GM23338 (cell line): ENCODE measurements around the gene REXO5. TPM values are rescaled to one million over a fixed set of nuclear protein-coding genes. Genes with fewer than 3 reads are reported as not detected.

Experiments
- ATAC-seq: fragments of 200-7000 bp; cut with Tn5 transposase; 3 replicates; pipeline ENCODE4 v1.9.1; 2020
- DNase-seq: peaks from one replicate; pipeline ENCODE4 v3.0.0-alpha.2; 2015; ENCODE audit warnings: low spot score
- H2AFZ ChIP-seq: fragments of 200-600 bp; sonication (generic); 2 replicates; pipeline ENCODE4 v1.8.0; 2016; ENCODE audit warnings: antibody characterized with exemption, mild to moderate bottlenecking, moderate library complexity
- H3F3A ChIP-seq: fragments of 200-600 bp; sonication (generic); replicated peaks from 2 replicates; pipeline ENCODE4 v1.8.0; 2017; ENCODE audit warnings: antibody characterized with exemption, mixed run types, low read depth
- H3K27ac ChIP-seq: fragments of 200-600 bp; sonication (generic); 2 replicates; pipeline ENCODE4 v1.6.1; 2016; ENCODE audit warnings: low read depth
- H3K27me3 ChIP-seq: fragments of 200-600 bp; sonication (generic); 2 replicates; pipeline ENCODE4 v1.8.0; 2016; ENCODE audit warnings: mild to moderate bottlenecking, mixed run types, moderate library complexity; ENCODE audit not compliant: insufficient read depth
- H3K36me3 ChIP-seq: fragments of 200-600 bp; sonication (generic); 2 replicates; pipeline ENCODE4 v1.8.0; 2016; ENCODE audit warnings: mild to moderate bottlenecking; ENCODE audit not compliant: insufficient read depth
- H3K4me1 ChIP-seq: fragments of 200-600 bp; sonication (generic); 2 replicates; pipeline ENCODE4 v1.8.0; 2016; ENCODE audit warnings: mild to moderate bottlenecking, moderate library complexity; ENCODE audit not compliant: insufficient read depth
- H3K4me2 ChIP-seq: fragments of 200-600 bp; sonication (generic); 2 replicates; pipeline ENCODE4 v1.7.1; 2017; ENCODE audit warnings: mixed run types
- H3K4me3 ChIP-seq: fragments of 200-600 bp; sonication (generic); 2 replicates; pipeline ENCODE4 v1.6.1; 2016; ENCODE audit warnings: mixed run types
- H3K79me2 ChIP-seq: fragments of 200-600 bp; sonication (generic); replicated peaks from 2 replicates; pipeline ENCODE4 v1.8.0; 2017; ENCODE audit warnings: mild to moderate bottlenecking; ENCODE audit not compliant: insufficient read depth
- H3K9me2 ChIP-seq: fragments of 200-600 bp; sonication (generic); 2 replicates; pipeline ENCODE4 v1.8.0; 2017; ENCODE audit not compliant: insufficient read depth
- H4K20me1 ChIP-seq: fragments of 200-600 bp; sonication (generic); replicated peaks from 2 replicates; pipeline ENCODE4 v1.8.0; 2017; ENCODE audit warnings: mild to moderate bottlenecking; ENCODE audit not compliant: insufficient read depth
- H3K27ac Mint-ChIP-seq: 2 replicates; pipeline ENCODE4 v1.8.0; 2020; ENCODE audit warnings: inconsistent platforms, mild to moderate bottlenecking, moderate library complexity, mixed read lengths
- H3K27me3 Mint-ChIP-seq: 3 replicates; pipeline ENCODE4 v1.8.0; 2022; ENCODE audit warnings: low read depth, mild to moderate bottlenecking, moderate library complexity, mixed read lengths, inconsistent platforms; ENCODE audit not compliant: insufficient read depth, poor library complexity
- H3K36me3 Mint-ChIP-seq: 3 replicates; pipeline ENCODE4 v1.8.0; 2021; ENCODE audit warnings: low read depth, mild to moderate bottlenecking, inconsistent platforms, moderate library complexity, mixed read lengths
- H3K4me1 Mint-ChIP-seq: 3 replicates; pipeline ENCODE4 v1.8.0; 2020; ENCODE audit warnings: mild to moderate bottlenecking, inconsistent platforms, mixed read lengths
- H3K4me3 Mint-ChIP-seq: 3 replicates; pipeline ENCODE4 v1.8.0; 2021; ENCODE audit warnings: moderate library complexity, mild to moderate bottlenecking, inconsistent platforms, mixed read lengths
- H3K9me3 Mint-ChIP-seq: 3 replicates; pipeline ENCODE4 v1.8.0; 2020; ENCODE audit warnings: moderate library complexity, mild to moderate bottlenecking, inconsistent platforms, mixed read lengths
- CREB1 ChIP-seq: fragments of 250-450 bp; sonication (Bioruptor Pico); IDR thresholded peaks from 2 replicates; pipeline ENCODE4 v1.5.0; 2020; ENCODE audit warnings: low read depth, mild to moderate bottlenecking, moderate library complexity
- CTCF ChIP-seq, 2 experiments: fragments of 200-600 bp in 1 of 2; sonication (generic) in 1 of 2; conservative IDR thresholded peaks; 2 replicates each; pipeline versions ENCODE4 v1.5.1 to v1.6.1; 2016 to 2017; ENCODE audit warnings: antibody characterized with exemption in 2 of 2, low read depth in 2 of 2, mild to moderate bottlenecking in 2 of 2, moderate library complexity in 1 of 2
- ETS1 ChIP-seq: IDR thresholded peaks from 2 replicates; pipeline ENCODE4 v1.6.1; 2016; ENCODE audit warnings: antibody characterized with exemption
- EZH2 ChIP-seq: fragments of 200-600 bp; sonication (generic); IDR thresholded peaks from one replicate; pipeline ENCODE4 v1.8.0; 2017; ENCODE audit warnings: antibody characterized with exemption, mild to moderate bottlenecking, low read depth; ENCODE audit not compliant: unreplicated experiment
- EZH2phosphoT487 ChIP-seq: fragments of 200-600 bp; sonication (generic); IDR thresholded peaks from one replicate; pipeline ENCODE4 v1.8.1; 2018; ENCODE audit warnings: antibody characterized with exemption; ENCODE audit not compliant: unreplicated experiment
- NANOG ChIP-seq: IDR thresholded peaks from 2 replicates; pipeline ENCODE4 v1.6.1; 2016; ENCODE audit warnings: antibody characterized with exemption, borderline replicate concordance
- POLR2AphosphoS5 ChIP-seq: IDR thresholded peaks from 2 replicates; pipeline ENCODE4 v1.6.1; 2016; ENCODE audit warnings: antibody characterized with exemption, low read depth
- STAT1 ChIP-seq: IDR thresholded peaks from one replicate; pipeline ENCODE4 v1.6.1; 2016; ENCODE audit warnings: antibody characterized with exemption; ENCODE audit not compliant: unreplicated experiment
- ZNF114 ChIP-seq: fragments of 250-450 bp; sonication (Bioruptor Pico); IDR thresholded peaks from 2 replicates; pipeline ENCODE4 v1.5.0; 2020; ENCODE audit warnings: mild to moderate bottlenecking, moderate library complexity
- ZNF331 ChIP-seq: fragments of 250-450 bp; sonication (Bioruptor Pico); IDR thresholded peaks from 2 replicates; pipeline ENCODE4 v1.5.0; 2020; ENCODE audit warnings: low read depth, mild to moderate bottlenecking, moderate library complexity
- ZNF462 ChIP-seq: fragments of 250-450 bp; sonication (Bioruptor Pico); IDR thresholded peaks from 2 replicates; pipeline ENCODE4 v1.5.0; 2020; ENCODE audit warnings: mild to moderate bottlenecking, moderate library complexity
- polyA plus RNA-seq: library from polyadenylated mRNA; unstranded; fragments of >200 nt; fragmentation: Nextera tagmentation; extraction: Ambion mirVana; gene quantifications from 2 replicates; pipeline ENCODE4 v1.2.1, GENCODE V29; 2016
- total RNA-seq: library from RNA; depleted of rRNA; stranded (reverse); fragments of >200 nt; shearing (Covaris generic); gene quantifications from 2 replicates; pipeline ENCODE4 v1.2.3, GENCODE V29; 2014

Gene REXO5
- total and polyA plus RNA-seq, 2 experiments from 2014 or later, result 6.5 to 6.9 TPM

GRCh38 chr16:20761175-20761574, 45.2 kb upstream of the REXO5 start (continued):
- TF ChIP-seq ZNF462 (CRISPR knock-in tag) (no peak), EZH2phosphoT487 (no peak)

GRCh38 chr16:20762404-20763123, 43.8 kb upstream of the REXO5 start:
- ATAC-seq, result no peak
- Histone ChIP-seq H3K4me1 (no peaks in the 10 kb centered on the region), H3K36me3 (no peaks in the 10 kb centered on the region), H3K9me2 (no peaks in the 10 kb centered on the region), H4K20me1 (no peaks in the 10 kb centered on the region), H3K27ac (no peak overlapping the region), H3K27me3 (no peaks in the 10 kb centered on the region), H3K79me2 (no peaks in the 10 kb centered on the region), H3K4me3 (peak overlapping the region; percentile 47; the same call in 1 of the 2 replicates), H2AFZ (peak overlapping the region; percentile 43; the same call in 1 of the 2 replicates), H3F3A (no peaks in the 10 kb centered on the region), H3K4me2 (peak overlapping the region; percentile 60; the same call in 1 of the 2 replicates)
- H3K9me3 Mint-ChIP-seq, result peaks cover 12% of the 10 kb centered on the region; the same call in 2 of the 3 replicates
- no peaks in the 10 kb centered on the region for H3K36me3 Mint-ChIP-seq
- no peak for DNase-seq
- H3K4me1 Mint-ChIP-seq, result peaks cover 5% of the 10 kb centered on the region; the same call in 2 of the 3 replicates
- H3K4me3 Mint-ChIP-seq, result no peak overlapping the region
- H3K27ac Mint-ChIP-seq, result no peak overlapping the region
- H3K27me3 Mint-ChIP-seq, result no peaks in the 10 kb centered on the region
- TF ChIP-seq ETS1 (no peak), ZNF114 (no peak), ZNF331 (no peak), CTCF (conservative IDR thresholded peaks at IDR 0.05; ENCODE audit: low read depth in 2 of 2) (no peak), EZH2 (no peak), NANOG (no peak), STAT1 (no peak), POLR2AphosphoS5 (no peak), EZH2phosphoT487 (no peak), CREB1 (CRISPR knock-in tag) (no peak)
